Psoas muscle (tissue), 8 donors: ENCODE measurements around the gene ULK4. TPM values are rescaled to one million over a fixed set of nuclear protein-coding genes. Genes with fewer than 3 reads are reported as not detected.

Experiments
- ATAC-seq, 4 donors: fragments of 200-7000 bp; cut with Tn5 transposase; one replicate each; pipeline ENCODE4 v1.9.1; 2020; ENCODE audit warnings: moderate library complexity in 3 of 4, mild to moderate bottlenecking in 2 of 4
- DNase-seq, 2 donors: peaks; one replicate each; pipeline ENCODE4 v3.0.0-alpha.2; 2020
- H3K27ac ChIP-seq: fragments of 200-600 bp; one replicate; pipeline ENCODE4 v1.8.0; 2022
- H3K27me3 ChIP-seq, 3 donors: fragments of 200-600 bp in 1 of 3; one replicate each; pipeline versions ENCODE4 v1.6.1 to v1.8.0; 2013 to 2022; ENCODE audit warnings: low read length in 2 of 3, mild to moderate bottlenecking in 2 of 3, moderate library complexity in 1 of 3; ENCODE audit not compliant: insufficient read depth in 3 of 3
- H3K36me3 ChIP-seq, 2 donors: fragments of 200-600 bp in 1 of 2; one replicate each; pipeline versions ENCODE4 v1.6.1 to v1.8.0; 2013 to 2022; ENCODE audit warnings: low read depth in 1 of 2, mild to moderate bottlenecking in 1 of 2, moderate library complexity in 1 of 2; ENCODE audit not compliant: insufficient read depth in 1 of 2
- H3K4me1 ChIP-seq: fragments of 200-600 bp; one replicate; pipeline ENCODE4 v1.8.0; 2022
- H3K4me3 ChIP-seq: fragments of 200-600 bp; one replicate; pipeline ENCODE4 v1.8.0; 2022; ENCODE audit warnings: mild to moderate bottlenecking
- H3K9me3 ChIP-seq: fragments of 200-600 bp; one replicate; pipeline ENCODE4 v1.8.0; 2022
- CTCF ChIP-seq: fragments of 200-600 bp; IDR thresholded peaks from one replicate; pipeline ENCODE4 v1.8.0; 2022; ENCODE audit warnings: antibody characterized with exemption
- WGBS, 3 donors: extraction: QIAGEN DNeasy Blood & Tissue Kit; methylation state at CpG; one replicate each; pipeline versions ENCODE4 v1.1.6 to v1.1.7; 2013; 5-methylcytosine and 5-hydroxymethylcytosine counted together
- intact Hi-C, 2 donors: fragments of 100-400 bp; cut with DNase I; formaldehyde crosslinking; loops; one replicate each; pipeline versions ENCODE4 v1.11.0 to v1.14.2; 2022
- polyA plus RNA-seq, 3 donors: library from polyadenylated mRNA; stranded (reverse); fragments of 200-250 nt; gene quantifications; one replicate each; pipeline ENCODE4 v1.2.3, GENCODE V29; 2013
- total RNA-seq, 4 donors: library from RNA; stranded (reverse); fragmentation: NEBNext Ultra II Directional in 2 of 4; extraction: Animal tissue kit (Norgen Biotek cat#: 25700) in 2 of 4; gene quantifications; one replicate each; pipeline versions ENCODE4 v1.2.1 to v1.2.4, GENCODE V29; 2021 to 2023
- donor health status: healthy with polysubstance abuse.
- donor health status: DM: no; HTN: no; CAD: no; lungs with moderate emphysema.
- donor health status: Bipolar disorder and iron deficiency.
- donor health status: healthy.
- donor health status: DM: yes; HTN: yes; CAD: no.
- donor health status: DM: no; HTN: no; CAD: no.
- donor health status: DM: no; HTN: no; CAD: no.
- donor health status: DM: yes; HTN: yes; CAD: no.

The ULK4 gene
- total and polyA plus RNA-seq, 7 donors = 0.61 to 3.2 (median 1.0) TPM

GRCh38 chr3:41997702-41998550 lies 36.0 kb upstream of the ULK4 start:
- whole genome bisulfite sequencing, 3 donors = 16 to 32% (median 17%) methylated on average over 6 of the region's 6 CpGs
- no peak for DNase-seq
- ATAC-seq = peak in 2 of 4 donors; percentile 33 to 43
- H3K4me1 ChIP-seq = peaks cover 11% of the 10 kb centered on the region
- H3K4me3 ChIP-seq = no peak overlapping the region
- no peaks in the 10 kb centered on the region for H3K27me3 ChIP-seq
- TF ChIP-seq CTCF = peak; percentile 25
- H3K9me3 ChIP-seq = no peaks in the 10 kb centered on the region
- H3K36me3 ChIP-seq = no peaks in the 10 kb centered on the region
- intact Hi-C loops = no loop called here
- no peak overlapping the region for H3K27ac ChIP-seq

GRCh38 chr3:41991437-41991836 lies 29.5 kb upstream of the ULK4 start:
- H3K36me3 ChIP-seq = no peaks in the 10 kb centered on the region
- 66 to 83% (median 76%) methylated on average over 3 of the region's 3 CpGs for WGBS, 3 donors
- TF ChIP-seq CTCF = no peak

GRCh38 chr3:41989518-41989917 lies 27.6 kb upstream of the ULK4 start:
- no peak for TF ChIP-seq CTCF
- WGBS, 3 donors = 97 to 99% (median 97%) methylated on average over 3 of the region's 3 CpGs
- intact Hi-C loops = no loop called here

More at GRCh38 chr3:41991437-41991836, 29.5 kb upstream of the ULK4 start:
- intact Hi-C loops = no loop called here
- no peak overlapping the region for H3K27ac ChIP-seq
- H3K4me3 ChIP-seq = no peak overlapping the region
- DNase-seq = no peak
- H3K4me1 ChIP-seq = no peaks in the 10 kb centered on the region
- no peaks in the 10 kb centered on the region for H3K27me3 ChIP-seq
- no peak for ATAC-seq
- no peaks in the 10 kb centered on the region for H3K9me3 ChIP-seq

GRCh38 chr3:41987627-41988026 lies 25.7 kb upstream of the ULK4 start:
- DNase-seq = no peak
- H3K4me3 ChIP-seq = no peak overlapping the region
- no peak for TF ChIP-seq CTCF
- no peaks in the 10 kb centered on the region for H3K4me1 ChIP-seq
- no peaks in the 10 kb centered on the region for H3K36me3 ChIP-seq
- H3K9me3 ChIP-seq = no peaks in the 10 kb centered on the region
- 87 to 96% (median 88%) methylated on average over 5 of the region's 5 CpGs for WGBS, 3 donors
- H3K27me3 ChIP-seq = no peaks in the 10 kb centered on the region
- intact Hi-C loops = no loop called here
- H3K27ac ChIP-seq = no peak overlapping the region
- ATAC-seq = no peak

More at GRCh38 chr3:41989518-41989917, 27.6 kb upstream of the ULK4 start:
- Histone ChIP-seq H3K27ac (no peak overlapping the region), H3K9me3 (no peaks in the 10 kb centered on the region), H3K4me1 (no peaks in the 10 kb centered on the region), H3K27me3 (no peaks in the 10 kb centered on the region), H3K36me3 (no peaks in the 10 kb centered on the region), H3K4me3 (no peak overlapping the region)
- DNase-seq (no peak), ATAC-seq (no peak)
